Tibial artery (tissue), 4 donors: ENCODE measurements around the gene FOXD1.

Experiments used
- DNase-seq, 2 donors: peaks; one replicate each; pipeline ENCODE4 v3.0.0-alpha.2; 2019
- H3K27ac ChIP-seq, 2 donors: fragments of 200-600 bp; sonication (generic) in 1 of 2; 1 replicate in 1 of 2; 2 replicates in 1 of 2; pipeline ENCODE4 v1.5.1; 2018 to 2019; ENCODE audit warnings: mild to moderate bottlenecking in 1 of 2
- H3K27me3 ChIP-seq, 2 donors: fragments of 200-600 bp; sonication (generic) in 1 of 2; one replicate each; pipeline versions ENCODE4 v1.5.1 to v1.6.0; 2016 to 2019
- H3K36me3 ChIP-seq, 3 donors: fragments of 200-600 bp; sonication (generic) in 2 of 3; one replicate each; pipeline ENCODE4 v1.5.1; 2016 to 2019; ENCODE audit warnings: mild to moderate bottlenecking in 2 of 3
- H3K4me1 ChIP-seq, 4 donors: fragments of 200-600 bp; sonication (generic) in 2 of 4; 1 replicate in 3 of 4; 2 replicates in 1 of 4; pipeline ENCODE4 v1.5.1; 2016 to 2019
- H3K4me3 ChIP-seq, 2 donors: fragments of 200-600 bp; sonication (generic) in 1 of 2; 1 replicate in 1 of 2; 2 replicates in 1 of 2; pipeline ENCODE4 v1.5.1; 2018 to 2019; ENCODE audit warnings: mild to moderate bottlenecking in 2 of 2
- H3K9me3 ChIP-seq, 3 donors: fragments of 200-600 bp; sonication (generic) in 1 of 3; one replicate each; pipeline ENCODE4 v1.5.1; 2016 to 2019
- CTCF ChIP-seq, 2 experiments: fragments of 200-600 bp in 1 of 2; fragments of 450-650 bp in 1 of 2; IDR thresholded peaks; one replicate each; pipeline ENCODE4 v1.5.1; 2017 to 2019; ENCODE audit warnings: antibody characterized with exemption in 2 of 2, mild to moderate bottlenecking in 1 of 2, moderate library complexity in 1 of 2
- intact Hi-C: fragments of 100-400 bp; cut with DNase I; formaldehyde crosslinking; loops from one replicate; pipeline ENCODE4 v1.15.0; 2023; ENCODE audit warnings: low total_unique reads

FOXD1 gene

GRCh38 chr5:73405691-73406090 lies 42.9 kb downstream of the FOXD1 start:
- H3K27me3 ChIP-seq, result peaks cover 0 to 4% of the 10 kb centered on the region in 2 donors
- H3K9me3 ChIP-seq, result no peaks in the 10 kb centered on the region
- H3K27ac ChIP-seq, result no peak overlapping the region
- intact Hi-C loops, result no loop called here
- H3K36me3 ChIP-seq, result no peaks in the 10 kb centered on the region
- H3K4me1 ChIP-seq, result no peaks in the 10 kb centered on the region
- H3K4me3 ChIP-seq, result no peak overlapping the region
- no peak for DNase-seq
- no peak for TF ChIP-seq CTCF (IDR thresholded peaks at IDR 0.05)

GRCh38 chr5:73399775-73400174 lies 48.8 kb downstream of the FOXD1 start:
- no peaks in the 10 kb centered on the region for H3K9me3 ChIP-seq
- H3K27me3 ChIP-seq, result peaks cover 0 to 11% of the 10 kb centered on the region in 2 donors
- no peak for DNase-seq
- no peaks in the 10 kb centered on the region for H3K36me3 ChIP-seq
- TF ChIP-seq CTCF (IDR thresholded peaks at IDR 0.05), result no peak
- no peak overlapping the region for H3K4me3 ChIP-seq
- intact Hi-C loops, result no loop called here
- no peak overlapping the region for H3K27ac ChIP-seq
- H3K4me1 ChIP-seq, result no peaks in the 10 kb centered on the region
